GM10266 (cell line): ENCODE data around the gene TMEM201.

Experiments used
- DNase-seq: peaks from one replicate; pipeline ENCODE4 v3.0.0; 2012; ENCODE audit errors: extremely low spot score
- CTCF ChIP-seq: IDR thresholded peaks from 2 replicates; pipeline ENCODE4 v1.5.1; 2012; ENCODE audit warnings: mild to moderate bottlenecking, low read depth; ENCODE audit not compliant: control insufficient read depth, insufficient read depth; ENCODE audit errors: missing control alignments

TMEM201 gene

GRCh38 chr1:9655836-9656235 is 67.1 kb downstream of the TMEM201 start:
- TF ChIP-seq CTCF, result no peak
- no peak for DNase-seq

GRCh38 chr1:9657521-9658032 is 68.9 kb downstream of the TMEM201 start:
- no peak for DNase-seq
- TF ChIP-seq CTCF, result no peak

- DNase-seq, result no peak
- no peak for TF ChIP-seq CTCF
These were observed 69.5 kb downstream of the TMEM201 start for GRCh38 chr1:9658199-9658598.

GRCh38 chr1:9659328-9659727 is 70.6 kb downstream of the TMEM201 start:
- DNase-seq, result no peak
- TF ChIP-seq CTCF, result no peak

- no peak for DNase-seq
- TF ChIP-seq CTCF, result no peak
These were observed 74.5 kb downstream of the TMEM201 start for GRCh38 chr1:9663257-9663656.
